Kidney (tissue), 14 donors: ENCODE data around the gene DZIP1. TPM values are rescaled to one million over a fixed set of nuclear protein-coding genes. Genes with fewer than 3 reads are reported as not detected.

Experiments used
- DNase-seq, 5 donors: peaks; one replicate each; pipeline ENCODE4 v3.0.0-alpha.2; 2013 to 2020
- FAIRE-seq: peaks from 2 replicates; lab custom pipeline; 2012; peaks lifted over from hg19 to GRCh38; lab: Jason Lieb, UNC
- H3K27ac ChIP-seq, 2 donors: one replicate each; pipeline ENCODE4 v1.7.0; 2013; ENCODE audit warnings: low read depth in 2 of 2, low read length in 2 of 2, inconsistent platforms in 1 of 2
- H3K27me3 ChIP-seq: one replicate; pipeline ENCODE4 v1.7.1; 2013; ENCODE audit warnings: low read length, inconsistent platforms; ENCODE audit not compliant: control insufficient read depth, insufficient read depth
- H3K36me3 ChIP-seq, 3 donors: one replicate each; pipeline versions ENCODE4 v1.7.0 to v1.7.1; 2013; ENCODE audit warnings: low read length in 3 of 3, control low read depth in 1 of 3, inconsistent platforms in 1 of 3; ENCODE audit not compliant: insufficient read depth in 3 of 3, control insufficient read depth in 2 of 3
- H3K4me1 ChIP-seq, 3 donors: one replicate each; pipeline versions ENCODE4 v1.7.0 to v1.7.1; 2013; ENCODE audit warnings: low read length in 3 of 3, inconsistent platforms in 1 of 3, low read depth in 1 of 3; ENCODE audit not compliant: control insufficient read depth in 2 of 3, insufficient read depth in 2 of 3
- H3K4me3 ChIP-seq, 3 donors: one replicate each; pipeline versions ENCODE4 v1.7.0 to v1.8.1; 2013; ENCODE audit warnings: low read length in 3 of 3, control low read depth in 1 of 3, inconsistent platforms in 1 of 3
- H3K9ac ChIP-seq, 3 donors: one replicate each; pipeline versions ENCODE4 v1.7.0 to v1.7.1; 2013; ENCODE audit warnings: low read length in 3 of 3, control low read depth in 1 of 3, inconsistent platforms in 1 of 3
- H3K9me3 ChIP-seq, 3 donors: one replicate each; pipeline versions ENCODE4 v1.7.0 to v1.7.1; 2013; ENCODE audit warnings: low read length in 3 of 3, control low read depth in 1 of 3, inconsistent platforms in 1 of 3; ENCODE audit not compliant: control insufficient read depth in 2 of 3, insufficient read depth in 1 of 3
- intact Hi-C: fragments of 100-400 bp; cut with DNase I; formaldehyde crosslinking; loops from one replicate; pipeline ENCODE4 v1.11.1; 2022
- polyA plus RNA-seq: library from polyadenylated mRNA; stranded (reverse); fragments of 350-450 nt; fragmentation: Illumina TruSeq; extraction: RNeasy Lipid Tissue Mini Kit (QIAGEN cat#74804); gene quantifications from one replicate; pipeline ENCODE4 v1.2.3, GENCODE V29; 2014; ENCODE audit warnings: low read depth, low replicate concordance; ENCODE audit not compliant: insufficient read depth
- total RNA-seq: library from RNA; stranded (reverse); fragmentation: NEBNext Ultra II Directional; extraction: Animal tissue kit (Norgen Biotek cat#: 25700); gene quantifications from one replicate; pipeline ENCODE4 v1.2.1, GENCODE V29; 2021
- TF ChIP-seq, protein P1 (sequence below): IDR thresholded peaks from 3 replicates; pipeline ENCODE4 v1.5.1; 2012; ENCODE audit warnings: mild to moderate bottlenecking, moderate library complexity, borderline replicate concordance; ENCODE audit not compliant: insufficient read depth; ENCODE audit errors: extremely low read depth
- donor health status: control.
- donor health status: control.
- donor health status: control.
- donor health status: control.
- donor health status: control.
- donor health status: DM: yes; HTN: yes; CAD: no.
- donor health status: Normal renal cell carcinoma (clear cell type).

The DZIP1 gene
- total and polyA plus RNA-seq, 2 donors from 2014 or later = 26.7 to 41.4 TPM

DNA sequence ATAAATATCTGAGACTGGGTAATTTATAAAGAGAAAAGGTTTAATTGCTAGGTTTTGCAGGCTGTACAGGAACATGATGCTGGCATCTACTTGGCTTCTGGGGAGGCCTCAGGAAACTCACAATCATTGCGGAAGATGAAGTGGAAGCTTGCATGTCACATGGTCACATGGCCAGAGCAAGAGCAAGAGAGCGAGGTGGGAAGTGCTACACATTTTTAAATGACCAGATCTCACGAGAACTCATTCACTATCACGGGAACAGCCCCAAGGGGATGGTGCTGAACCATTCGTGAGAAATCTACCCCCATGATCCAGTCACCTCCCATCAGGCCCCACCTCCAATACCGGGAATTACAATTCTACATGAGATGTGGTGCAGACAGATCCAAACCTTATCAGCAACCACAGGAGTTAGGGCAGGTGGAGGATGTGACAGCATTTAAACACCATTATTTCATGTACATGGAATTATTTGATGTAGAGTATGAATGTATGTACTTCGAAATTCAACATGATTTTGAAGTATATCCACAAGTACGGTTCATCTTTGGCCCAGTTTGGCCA, 102.5 kb downstream of the DZIP1 start:
- no peak overlapping the region for H3K4me3 ChIP-seq
- intact Hi-C loops = no loop called here
- H3K9ac ChIP-seq = no peak overlapping the region
- no peaks in the 10 kb centered on the region for H3K9me3 ChIP-seq
- H3K27me3 ChIP-seq = no peaks in the 10 kb centered on the region
- H3K4me1 ChIP-seq = peaks cover 0 to 13% (median 5%) of the 10 kb centered on the region in 3 donors
- no peaks in the 10 kb centered on the region for H3K36me3 ChIP-seq
- DNase-seq (no peak), FAIRE-seq (no peak)
- H3K27ac ChIP-seq = no peak overlapping the region
- TF ChIP-seq, protein P1, sequence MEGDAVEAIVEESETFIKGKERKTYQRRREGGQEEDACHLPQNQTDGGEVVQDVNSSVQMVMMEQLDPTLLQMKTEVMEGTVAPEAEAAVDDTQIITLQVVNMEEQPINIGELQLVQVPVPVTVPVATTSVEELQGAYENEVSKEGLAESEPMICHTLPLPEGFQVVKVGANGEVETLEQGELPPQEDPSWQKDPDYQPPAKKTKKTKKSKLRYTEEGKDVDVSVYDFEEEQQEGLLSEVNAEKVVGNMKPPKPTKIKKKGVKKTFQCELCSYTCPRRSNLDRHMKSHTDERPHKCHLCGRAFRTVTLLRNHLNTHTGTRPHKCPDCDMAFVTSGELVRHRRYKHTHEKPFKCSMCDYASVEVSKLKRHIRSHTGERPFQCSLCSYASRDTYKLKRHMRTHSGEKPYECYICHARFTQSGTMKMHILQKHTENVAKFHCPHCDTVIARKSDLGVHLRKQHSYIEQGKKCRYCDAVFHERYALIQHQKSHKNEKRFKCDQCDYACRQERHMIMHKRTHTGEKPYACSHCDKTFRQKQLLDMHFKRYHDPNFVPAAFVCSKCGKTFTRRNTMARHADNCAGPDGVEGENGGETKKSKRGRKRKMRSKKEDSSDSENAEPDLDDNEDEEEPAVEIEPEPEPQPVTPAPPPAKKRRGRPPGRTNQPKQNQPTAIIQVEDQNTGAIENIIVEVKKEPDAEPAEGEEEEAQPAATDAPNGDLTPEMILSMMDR = no peak

DNA sequence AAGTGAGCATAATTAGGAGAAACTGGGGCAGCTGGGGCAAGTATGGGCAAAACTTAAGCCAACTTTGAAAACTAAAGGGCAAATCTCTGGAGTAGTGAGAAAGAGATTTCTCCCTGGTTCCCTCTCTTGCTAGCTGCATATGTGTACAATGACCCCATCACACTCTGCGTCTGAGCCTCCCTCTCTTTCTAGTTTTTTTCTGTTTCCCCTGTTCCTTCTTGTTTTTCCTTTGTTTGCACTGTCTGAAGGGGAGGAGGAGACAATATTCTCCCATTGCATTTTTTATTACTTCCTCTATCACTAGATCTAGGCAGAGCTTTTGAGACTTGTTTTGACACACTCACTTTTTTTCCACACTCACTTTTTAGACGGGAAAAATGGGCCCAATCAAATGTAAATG, 103.2 kb downstream of the DZIP1 start:
- DNase-seq (no peak), FAIRE-seq (no peak)
- Histone ChIP-seq H3K27me3 (no peaks in the 10 kb centered on the region), H3K36me3 (no peaks in the 10 kb centered on the region), H3K9ac (no peak overlapping the region), H3K4me3 (no peak overlapping the region), H3K9me3 (no peaks in the 10 kb centered on the region), H3K4me1 (peaks cover 0 to 13% (median 5%) of the 10 kb centered on the region in 3 donors), H3K27ac (no peak overlapping the region)
- TF ChIP-seq, protein P1 = no peak
- intact Hi-C loops = no loop called here

DNA sequence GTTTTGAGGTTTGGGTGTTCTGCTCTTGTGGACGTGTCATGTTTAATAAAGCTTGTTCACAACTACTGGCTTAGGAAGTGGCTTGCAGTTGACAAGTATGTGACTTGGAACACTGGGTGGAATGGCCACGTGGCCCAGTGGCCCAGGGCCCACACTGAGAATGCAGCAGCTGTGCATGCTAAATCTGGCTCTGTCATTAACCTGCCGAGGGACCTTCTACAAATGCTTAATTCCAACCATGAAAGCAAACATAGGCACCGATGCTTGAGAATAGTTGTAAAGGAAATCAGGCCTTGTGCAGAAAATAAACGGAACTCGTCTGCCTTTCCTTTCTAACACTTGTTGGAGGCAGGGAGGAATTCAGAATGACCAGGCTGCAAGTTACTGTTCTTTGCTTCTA, 103.6 kb downstream of the DZIP1 start:
- intact Hi-C loops = no loop called here
- H3K4me3 ChIP-seq = no peak overlapping the region
- H3K4me1 ChIP-seq = peaks cover 0 to 13% (median 5%) of the 10 kb centered on the region in 3 donors
- DNase-seq = peak in 4 of 5 donors; percentile 61 to 86 (median 70)
- no peaks in the 10 kb centered on the region for H3K36me3 ChIP-seq
- H3K27me3 ChIP-seq = no peaks in the 10 kb centered on the region
- no peak overlapping the region for H3K9ac ChIP-seq
- no peak overlapping the region for H3K27ac ChIP-seq
- no peaks in the 10 kb centered on the region for H3K9me3 ChIP-seq
- no peak for FAIRE-seq
- TF ChIP-seq, protein P1 = no peak
